ENCODE data around the gene SNX18. TPM values are rescaled to one million over a fixed set of nuclear protein-coding genes. Genes with fewer than 3 reads are reported as not detected.
A peak's percentile ranks its signal among the peaks of the same experiment; 100 is the strongest.

SNX18 gene
- total RNA-seq, 4 donors from 2014 or later, result 17.9 to 43.2 (median 24.4) TPM

- Histone ChIP-seq H3K27me3 (no peaks in the 10 kb centered on the region), H3K4me1 (peaks cover 10% of the 10 kb centered on the region), H3K9me3 (no peaks in the 10 kb centered on the region), H3K36me3 (no peaks in the 10 kb centered on the region), H3K4me3 (no peak overlapping the region), H3K27ac (no peak overlapping the region)
- no peak for DNase-seq (ENCODE audit: low spot score in 2 of 2)
- TF ChIP-seq POLR2AphosphoS5 (IDR thresholded peaks at IDR 0.05) (no peak), POLR2A (IDR thresholded peaks at IDR 0.05) (no peak), EP300 (IDR thresholded peaks at IDR 0.05) (no peak), CTCF (IDR thresholded peaks at IDR 0.05) (no peak)
- WGBS, result 14% methylated on average over 1 of the region's 1 CpG
These were observed 62.2 kb downstream of the SNX18 start for GRCh38 chr5:54579591-54580295.

GRCh38 chr5:54580997-54581811, 63.6 kb downstream of the SNX18 start:
- Histone ChIP-seq H3K9me3 (no peaks in the 10 kb centered on the region), H3K27me3 (no peaks in the 10 kb centered on the region), H3K4me3 (no peak overlapping the region), H3K36me3 (no peaks in the 10 kb centered on the region), H3K4me1 (peaks cover 10% of the 10 kb centered on the region), H3K27ac (peak overlapping the region; percentile 72)
- DNase-seq (ENCODE audit: low spot score in 2 of 2), result no peak
- TF ChIP-seq POLR2AphosphoS5 (IDR thresholded peaks at IDR 0.05) (no peak), CTCF (IDR thresholded peaks at IDR 0.05) (no peak), POLR2A (IDR thresholded peaks at IDR 0.05) (no peak)
- WGBS, result 35% methylated on average over 7 of the region's 7 CpGs

- Histone ChIP-seq H3K4me1 (peaks cover 10% of the 10 kb centered on the region), H3K27me3 (no peaks in the 10 kb centered on the region), H3K9me3 (no peaks in the 10 kb centered on the region), H3K27ac (peak overlapping the region; percentile 72), H3K36me3 (no peaks in the 10 kb centered on the region), H3K4me3 (no peak overlapping the region)
- TF ChIP-seq CTCF (IDR thresholded peaks at IDR 0.05), result no peak
- TF ChIP-seq EP300 (IDR thresholded peaks at IDR 0.05), result no peak
- TF ChIP-seq POLR2A (IDR thresholded peaks at IDR 0.05), result no peak
- 59% methylated on average over 3 of the region's 3 CpGs for WGBS
- no peak for DNase-seq (ENCODE audit: low spot score in 2 of 2)
These were observed 64.4 kb downstream of the SNX18 start for GRCh38 chr5:54581831-54582548.

GRCh38 chr5:54586336-54586735, 68.8 kb downstream of the SNX18 start:
- TF ChIP-seq CTCF (IDR thresholded peaks at IDR 0.05) (no peak), POLR2AphosphoS5 (IDR thresholded peaks at IDR 0.05) (no peak), POLR2A (IDR thresholded peaks at IDR 0.05) (no peak), EP300 (IDR thresholded peaks at IDR 0.05) (no peak)
- no peaks in the 10 kb centered on the region for H3K9me3 ChIP-seq
- no peaks in the 10 kb centered on the region for H3K27me3 ChIP-seq
- no peaks in the 10 kb centered on the region for H3K36me3 ChIP-seq
- peaks cover 4% of the 10 kb centered on the region for H3K4me1 ChIP-seq
- WGBS, result 94% methylated on average over 5 of the region's 5 CpGs
- no peak for DNase-seq (ENCODE audit: low spot score in 2 of 2)
- H3K27ac ChIP-seq, result no peak overlapping the region
- no peak overlapping the region for H3K4me3 ChIP-seq

GRCh38 chr5:54589786-54590185, 72.2 kb downstream of the SNX18 start:
- no peak for TF ChIP-seq CTCF (IDR thresholded peaks at IDR 0.05)
- no peak for TF ChIP-seq POLR2AphosphoS5 (IDR thresholded peaks at IDR 0.05)
- no peak for TF ChIP-seq EP300 (IDR thresholded peaks at IDR 0.05)
- TF ChIP-seq POLR2A (IDR thresholded peaks at IDR 0.05), result no peak
- no peak for DNase-seq (ENCODE audit: low spot score in 2 of 2)
- H3K4me1 ChIP-seq, result no peaks in the 10 kb centered on the region
- H3K4me3 ChIP-seq, result no peak overlapping the region
- H3K9me3 ChIP-seq, result no peaks in the 10 kb centered on the region
- no peaks in the 10 kb centered on the region for H3K27me3 ChIP-seq
- H3K27ac ChIP-seq, result no peak overlapping the region
- no peaks in the 10 kb centered on the region for H3K36me3 ChIP-seq
- 88% methylated on average over 4 of the region's 4 CpGs for WGBS

Data from suprapubic skin (tissue), 4 donors.